HL-60/S4 (cell line): ENCODE measurements around the gene STARD8.
"Not testable (repeated sequence)": the region's sequence is repeated elsewhere in the genome, so short reads cannot be mapped to it uniquely, and the experiment has no call there.

Source experiments
- in situ Hi-C: fragments of 300-500 bp; cut with MboI; formaldehyde crosslinking; loops from 2 replicates; pipeline ENCODE4 v1.14.3; 2022; ENCODE audit warnings: low sequenced_read_pairs

Gene STARD8

DNA sequence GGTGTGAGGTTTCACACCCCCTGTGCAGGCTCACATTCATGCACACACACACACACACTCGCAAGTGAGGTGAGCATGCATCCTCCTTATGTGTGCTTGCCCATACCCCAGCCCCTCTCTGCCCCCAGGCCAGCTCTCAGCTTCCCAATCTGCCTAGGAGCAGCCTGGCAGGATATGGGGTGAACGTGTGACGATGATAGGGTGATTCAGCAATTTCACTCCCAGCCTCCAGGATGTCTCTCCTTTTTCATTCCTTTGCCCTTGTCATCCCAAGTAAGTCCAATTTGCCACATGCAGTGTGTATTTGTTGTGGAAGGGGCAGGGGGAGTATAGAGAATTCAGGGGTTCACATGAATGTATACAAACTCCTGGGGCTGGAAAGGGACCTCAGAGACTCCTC, 7.2 kb downstream of the STARD8 start:
- in situ Hi-C loops, result no loop called here

DNA sequence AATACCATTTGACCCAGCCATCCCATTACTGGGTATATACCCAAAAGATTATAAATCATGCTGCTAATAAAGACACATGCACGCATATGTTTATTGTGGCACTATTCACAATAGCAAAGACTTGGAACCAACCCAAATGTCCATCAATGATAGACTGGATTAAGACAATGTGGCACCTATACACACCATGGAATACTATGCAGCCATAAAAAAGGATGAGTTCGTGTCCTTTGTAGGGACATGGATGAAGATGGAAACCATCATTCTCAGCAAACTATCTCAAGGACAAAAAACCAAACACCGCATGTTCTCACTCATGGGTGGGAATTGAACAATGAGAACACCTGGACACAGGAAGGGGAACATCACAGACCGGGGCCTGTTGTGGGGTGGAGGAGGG, 9.0 kb downstream of the STARD8 start:
- in situ Hi-C loops, result not testable (repeated sequence)

DNA sequence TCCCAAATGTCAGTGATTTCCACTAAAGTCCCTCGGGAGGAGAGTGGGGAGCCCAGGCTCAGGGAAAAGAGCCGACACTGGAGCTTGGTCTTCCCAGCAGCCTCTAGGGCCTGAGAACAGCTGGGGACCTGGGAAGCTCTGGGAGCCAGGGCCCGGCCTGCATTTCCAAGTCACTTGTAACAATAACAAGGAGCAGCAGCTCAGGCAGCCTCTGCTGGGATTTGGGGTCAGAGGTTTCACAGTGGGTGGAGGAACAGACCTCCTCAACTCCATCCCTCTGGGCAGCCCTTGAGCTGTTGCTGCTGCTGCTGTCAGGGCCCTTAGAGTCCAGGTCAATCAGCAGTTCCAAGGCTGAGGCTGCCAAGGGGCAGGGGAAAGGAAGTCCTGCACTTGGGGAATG, 11.1 kb downstream of the STARD8 start:
- in situ Hi-C loops, result no loop called here

DNA sequence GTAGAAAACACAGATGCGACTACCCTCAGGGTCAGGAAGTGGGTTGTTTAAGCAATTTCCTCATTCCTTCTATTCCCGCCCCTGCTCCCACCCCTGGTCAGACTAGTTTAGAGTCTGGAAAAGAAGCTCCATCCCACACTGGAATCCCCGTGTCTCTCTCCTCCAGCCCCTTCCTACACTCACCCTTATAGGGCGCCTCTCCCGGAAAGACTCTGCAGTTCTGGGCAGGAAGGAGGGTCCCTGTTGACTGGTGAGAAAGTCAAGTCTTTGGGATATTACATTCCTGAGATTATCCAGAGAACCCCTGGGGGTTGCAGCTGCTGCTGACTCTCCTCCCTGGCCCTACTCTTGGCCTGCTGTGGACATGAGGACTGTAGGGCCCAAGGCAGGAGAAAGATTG, 11.9 kb downstream of the STARD8 start:
- in situ Hi-C loops, result no loop called here

DNA sequence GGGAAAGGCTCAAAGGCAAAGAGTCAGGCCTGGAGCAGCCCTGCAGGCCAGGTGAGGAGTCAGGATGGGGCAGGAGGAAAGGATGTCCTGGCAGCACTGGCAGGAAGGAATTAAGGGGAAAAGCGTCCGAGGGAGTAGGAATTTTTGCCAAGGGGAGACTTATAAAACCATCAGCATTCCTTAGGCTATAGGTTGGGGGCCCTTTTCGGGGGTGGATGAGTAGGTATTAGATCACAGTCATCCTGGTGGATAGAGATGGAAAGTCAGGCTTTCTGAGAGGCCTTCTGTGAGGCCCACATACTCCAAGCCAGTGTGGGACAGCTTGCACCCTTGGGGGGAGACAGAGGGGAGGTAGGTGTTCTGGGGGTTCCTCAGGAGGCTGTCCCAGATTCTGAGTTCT, 12.3 kb downstream of the STARD8 start:
- in situ Hi-C loops, result no loop called here

DNA sequence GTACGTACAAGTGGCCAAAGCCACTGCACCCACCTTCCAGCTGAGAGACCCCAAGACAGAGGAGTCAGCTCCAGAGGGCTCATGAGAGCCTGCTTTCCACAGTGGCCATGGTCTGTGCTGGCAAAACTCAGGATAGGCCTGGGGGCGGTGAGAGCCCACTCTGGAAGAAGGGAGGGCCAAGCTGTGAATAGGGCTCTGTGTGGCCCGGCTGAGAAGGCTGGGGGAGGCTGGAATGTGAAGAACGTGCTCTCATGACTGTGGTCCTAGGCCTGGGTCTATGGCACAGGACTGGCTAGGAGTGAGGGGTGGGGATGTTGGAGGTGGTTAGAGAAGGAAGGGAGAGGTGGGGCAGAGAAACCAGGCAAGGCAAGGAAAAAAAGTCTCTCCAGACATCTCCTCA, 13.3 kb downstream of the STARD8 start:
- in situ Hi-C loops, result no loop called here

DNA sequence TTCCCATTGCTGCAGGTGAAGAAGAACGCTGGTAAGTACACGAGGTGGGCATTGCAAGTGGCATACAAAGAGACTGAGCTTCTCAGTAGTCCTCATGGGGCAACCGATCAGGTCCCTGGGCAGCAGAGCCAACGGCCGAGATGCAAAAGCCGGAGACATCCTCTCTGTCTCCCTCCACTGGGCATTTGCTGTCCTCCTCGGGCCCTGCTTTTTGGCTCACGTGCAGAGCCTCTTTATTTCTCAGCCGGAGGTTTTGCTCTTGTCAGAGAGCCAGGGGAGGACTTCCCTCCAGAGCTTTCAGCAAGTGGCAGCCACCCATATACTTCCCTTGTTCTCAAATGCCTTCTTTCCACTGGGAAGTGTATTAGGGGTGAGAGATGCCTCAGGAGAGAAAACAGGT, 18.0 kb downstream of the STARD8 start:
- in situ Hi-C loops, result no loop called here

DNA sequence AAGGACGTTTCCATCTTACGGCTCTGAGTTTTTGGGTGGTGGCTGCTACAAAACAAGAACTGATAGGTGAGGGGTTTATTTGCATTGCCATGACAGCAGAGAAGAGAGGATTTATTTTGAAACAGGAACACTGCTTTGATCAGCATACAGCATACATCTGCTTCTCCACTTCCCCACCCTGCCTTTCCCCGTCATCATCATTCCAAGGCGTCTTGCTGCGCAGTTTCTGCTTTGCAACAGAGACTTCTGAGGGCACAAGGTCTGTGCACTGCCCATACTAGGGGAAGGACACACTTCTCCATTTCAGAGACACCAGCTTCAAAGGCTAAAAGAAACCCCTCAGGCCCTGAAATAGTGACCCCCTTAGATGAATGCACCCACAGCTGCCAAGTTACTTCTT, 19.1 kb downstream of the STARD8 start:
- in situ Hi-C loops, result no loop called here

DNA sequence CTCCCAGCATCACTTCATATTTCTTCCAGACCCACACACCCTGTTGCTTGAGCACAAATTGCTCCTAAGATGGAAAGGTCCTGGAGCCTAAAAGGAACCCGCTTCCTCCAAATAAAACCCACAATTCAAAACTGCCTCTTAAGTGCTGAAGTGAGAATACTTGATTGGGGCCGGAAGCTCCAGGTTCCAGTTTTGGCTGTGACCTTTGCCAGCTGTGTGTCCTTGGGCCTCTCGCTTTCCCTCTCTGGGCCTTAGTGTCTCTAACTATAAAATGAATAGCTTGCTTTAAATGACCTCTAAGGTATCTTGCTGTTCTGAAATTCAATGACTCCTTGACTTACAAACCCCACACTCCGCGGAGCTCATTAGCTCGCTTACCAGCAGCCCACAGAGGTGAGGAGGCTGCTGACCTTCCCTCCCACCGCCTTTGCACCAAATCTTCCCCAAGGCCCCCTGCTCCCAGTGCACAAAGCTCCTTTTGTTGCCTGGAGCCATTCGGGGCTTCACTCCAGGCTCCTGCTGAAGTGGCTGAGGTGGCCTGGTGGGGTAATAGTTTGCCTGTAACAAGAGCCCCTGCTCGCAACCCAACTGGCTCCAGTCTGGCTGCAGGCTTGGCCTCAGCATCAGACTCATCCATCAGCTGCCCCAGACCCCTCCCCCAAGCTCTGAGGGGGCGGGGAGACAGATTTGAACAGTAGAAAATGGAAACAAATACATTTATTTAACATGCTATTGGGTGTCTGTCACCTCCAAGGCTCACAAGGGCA, 21.8 kb downstream of the STARD8 start:
- in situ Hi-C loops, result no loop called here

DNA sequence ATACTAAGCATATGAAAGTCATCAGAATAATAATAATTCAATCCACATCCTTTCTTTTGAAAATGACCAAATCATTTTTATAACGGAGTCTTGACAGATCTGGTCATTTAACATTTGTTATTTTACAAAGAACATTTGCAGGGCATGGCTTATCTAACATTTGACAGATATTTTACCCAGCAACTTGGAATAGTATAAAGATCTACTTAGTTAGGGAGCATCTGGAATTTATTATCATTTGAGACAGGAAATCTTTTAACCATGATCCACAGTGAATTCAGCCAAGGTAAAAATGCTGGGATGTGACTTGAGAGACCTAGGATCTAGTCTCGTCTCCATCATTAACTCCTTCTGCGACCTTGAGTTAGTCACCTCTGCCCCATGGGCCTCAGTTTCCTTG, 22.4 kb downstream of the STARD8 start:
- in situ Hi-C loops, result no loop called here

DNA sequence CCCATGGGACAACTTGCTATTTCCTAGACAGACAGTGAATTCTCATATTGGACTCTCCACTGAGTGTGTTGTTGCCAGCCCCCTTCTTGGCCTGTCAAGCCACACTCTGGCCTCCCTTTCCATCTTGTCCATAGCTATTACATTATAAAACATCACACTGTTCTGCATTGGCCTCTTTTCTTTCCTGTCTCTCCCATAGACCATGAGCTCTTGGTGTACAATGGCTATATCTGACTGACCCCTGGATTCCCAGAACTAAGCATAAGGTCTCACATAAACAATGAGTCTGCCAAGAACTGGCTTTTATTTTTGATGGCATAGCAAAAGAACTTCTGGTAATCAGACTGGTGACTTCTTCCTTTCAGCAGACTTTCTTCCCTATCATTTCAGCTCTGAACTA, 23.8 kb downstream of the STARD8 start:
- in situ Hi-C loops, result no loop called here

DNA sequence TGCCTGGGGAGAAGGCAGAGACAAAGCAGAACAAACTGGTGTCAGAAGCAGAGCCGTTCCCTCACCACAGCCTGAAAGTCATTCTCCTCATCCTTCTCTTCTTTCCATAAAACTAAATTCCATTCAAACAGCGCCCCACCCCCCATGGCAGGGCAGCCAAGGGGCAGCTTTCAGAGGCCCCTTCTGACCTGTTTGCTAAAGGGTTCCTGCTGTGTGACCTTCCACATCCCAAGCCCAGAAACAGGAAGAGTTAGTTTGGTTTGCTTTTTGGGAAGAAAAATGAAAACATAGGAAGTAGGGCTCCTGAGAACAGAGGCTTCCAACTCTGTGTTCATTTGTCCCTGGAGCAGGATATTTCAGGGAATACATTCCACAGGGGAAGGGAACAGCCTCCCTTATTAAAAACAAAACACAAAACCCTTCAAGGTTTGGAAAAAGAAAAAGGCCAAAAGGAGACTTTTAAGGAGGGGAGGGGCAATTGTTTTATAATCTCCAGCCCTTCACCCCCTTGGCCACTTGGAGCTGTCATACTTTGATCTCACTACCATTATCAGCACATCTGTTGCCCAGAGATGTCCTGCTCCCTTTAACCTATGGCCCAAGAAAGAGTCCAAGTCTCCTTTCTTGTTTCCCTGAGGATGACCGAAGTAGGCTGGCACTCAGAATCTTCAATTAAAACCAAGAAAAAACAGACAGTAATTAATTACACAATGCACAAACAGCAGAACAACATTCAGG, 25.3 kb downstream of the STARD8 start:
- in situ Hi-C loops, result no loop called here

DNA sequence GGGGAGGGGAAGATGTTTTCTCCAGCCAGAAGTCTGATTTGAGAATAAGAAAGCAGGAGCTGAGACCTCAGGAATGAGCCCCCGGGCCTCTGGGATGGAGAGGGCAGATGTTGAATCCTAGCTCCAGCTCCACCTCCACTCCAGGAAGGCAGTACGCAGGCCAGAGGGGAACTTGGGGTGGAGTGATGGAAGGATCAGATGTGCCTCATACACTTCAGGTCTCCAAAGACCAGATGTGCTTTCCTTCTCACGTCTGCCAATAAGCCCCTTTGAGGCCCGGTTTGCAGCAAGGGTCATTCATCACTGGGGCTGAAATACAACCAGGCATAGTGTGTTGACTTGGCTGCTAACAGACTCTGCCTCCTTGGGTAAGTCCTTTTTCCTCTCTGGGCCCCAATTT, 28.1 kb downstream of the STARD8 start:
- in situ Hi-C loops, result no loop called here

DNA sequence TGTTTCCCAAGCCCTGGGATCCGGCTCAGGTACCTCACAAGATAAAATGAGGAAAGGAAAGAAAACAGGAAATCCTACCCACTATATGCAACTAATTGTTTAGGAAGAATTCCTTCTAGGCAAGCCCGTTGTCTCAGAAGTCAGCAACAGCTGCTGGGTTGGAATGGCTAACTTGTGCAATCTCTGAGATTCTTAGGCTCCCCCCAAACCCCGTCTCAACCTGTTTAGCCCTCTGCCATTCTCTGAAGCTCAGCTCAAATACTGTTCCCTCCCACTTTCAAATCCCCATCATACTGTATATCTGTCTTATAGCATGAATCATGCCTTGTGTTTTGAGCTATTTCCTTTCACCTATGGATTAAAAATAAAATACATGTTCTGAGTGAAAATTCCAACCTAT, 28.9 kb downstream of the STARD8 start:
- in situ Hi-C loops, result no loop called here

DNA sequence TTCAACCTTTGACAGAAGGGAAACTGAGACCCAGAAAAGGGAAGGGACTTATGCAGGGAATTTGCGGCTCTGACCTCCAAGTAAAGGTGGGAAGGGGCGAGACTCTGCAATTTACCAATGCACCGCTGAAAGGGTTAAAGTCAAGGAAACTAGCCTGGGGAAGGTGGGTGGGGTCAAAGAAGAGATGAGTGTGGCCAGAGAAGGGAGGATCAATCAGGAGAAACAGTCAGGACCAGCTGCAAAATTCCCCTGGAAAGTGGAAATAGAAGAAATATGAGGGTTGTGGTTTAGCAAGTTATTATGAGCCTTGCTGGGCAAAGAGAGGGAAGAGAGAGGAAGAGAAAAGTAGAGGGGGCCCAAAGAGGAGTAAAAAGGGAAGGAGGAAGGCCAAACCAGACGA, 30.5 kb downstream of the STARD8 start:
- in situ Hi-C loops, result no loop called here

DNA sequence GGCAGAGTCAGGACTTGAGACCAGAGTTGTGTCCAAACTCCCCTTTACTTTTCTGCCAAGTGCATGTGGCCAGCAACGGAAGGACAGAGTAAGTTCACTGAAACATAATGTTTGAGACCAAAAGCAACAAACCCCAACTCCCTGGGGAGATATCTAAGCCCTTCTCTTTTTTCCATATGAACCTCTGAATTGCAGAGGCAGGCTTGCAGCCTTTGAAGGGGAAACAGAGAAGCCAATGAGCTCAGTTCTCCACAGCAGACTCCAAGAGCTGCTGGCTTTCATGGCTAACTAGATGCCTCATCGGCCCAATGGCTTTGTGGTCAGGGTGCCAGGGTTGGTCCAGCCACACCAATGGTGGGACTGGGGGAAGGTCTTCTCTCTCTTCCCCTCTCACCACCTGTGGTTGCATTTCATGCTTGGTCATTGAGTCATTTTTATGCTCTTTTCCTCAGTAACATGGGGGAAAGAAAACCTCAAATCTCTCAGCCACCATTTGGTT, 34.0 kb downstream of the STARD8 start:
- in situ Hi-C loops, result no loop called here

DNA sequence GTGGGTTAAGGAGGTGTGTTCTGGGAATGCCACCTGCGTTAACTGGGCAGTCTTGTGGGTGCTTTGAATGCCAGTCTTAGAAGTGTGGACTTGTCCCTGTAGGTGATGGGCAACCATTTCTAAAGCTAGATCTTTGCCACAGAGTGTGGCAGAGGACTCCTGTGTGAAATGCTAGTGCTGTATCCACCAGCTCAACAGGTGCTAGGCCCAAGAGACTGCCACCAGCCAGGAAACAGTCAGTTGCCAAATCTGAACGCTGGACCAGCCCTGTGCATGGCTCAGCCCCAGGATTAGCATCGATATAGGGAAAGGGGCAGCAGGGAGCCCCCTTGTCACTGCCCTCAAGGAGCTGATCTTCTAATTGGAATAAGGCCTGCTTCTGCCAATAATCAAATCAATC, 35.3 kb downstream of the STARD8 start:
- in situ Hi-C loops, result no loop called here

DNA sequence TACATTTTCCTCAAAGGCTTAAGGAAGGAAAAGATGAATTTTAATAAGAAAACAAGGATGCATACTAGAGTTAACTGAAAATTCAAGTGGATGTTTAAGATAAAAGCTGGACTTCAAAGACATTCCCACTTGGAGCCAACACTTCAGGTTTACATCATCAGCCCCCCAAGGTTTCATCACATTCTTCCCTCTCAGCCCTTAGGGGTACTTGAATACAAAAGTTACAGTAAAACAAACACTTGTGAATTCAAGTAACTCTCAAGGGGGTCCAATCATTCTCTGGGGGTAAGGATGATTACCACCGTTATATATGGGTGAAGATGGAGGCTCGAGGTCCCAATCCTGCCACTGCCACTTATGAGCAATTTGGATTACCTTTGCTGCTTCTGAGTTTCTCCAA, 36.1 kb downstream of the STARD8 start:
- in situ Hi-C loops, result no loop called here

DNA sequence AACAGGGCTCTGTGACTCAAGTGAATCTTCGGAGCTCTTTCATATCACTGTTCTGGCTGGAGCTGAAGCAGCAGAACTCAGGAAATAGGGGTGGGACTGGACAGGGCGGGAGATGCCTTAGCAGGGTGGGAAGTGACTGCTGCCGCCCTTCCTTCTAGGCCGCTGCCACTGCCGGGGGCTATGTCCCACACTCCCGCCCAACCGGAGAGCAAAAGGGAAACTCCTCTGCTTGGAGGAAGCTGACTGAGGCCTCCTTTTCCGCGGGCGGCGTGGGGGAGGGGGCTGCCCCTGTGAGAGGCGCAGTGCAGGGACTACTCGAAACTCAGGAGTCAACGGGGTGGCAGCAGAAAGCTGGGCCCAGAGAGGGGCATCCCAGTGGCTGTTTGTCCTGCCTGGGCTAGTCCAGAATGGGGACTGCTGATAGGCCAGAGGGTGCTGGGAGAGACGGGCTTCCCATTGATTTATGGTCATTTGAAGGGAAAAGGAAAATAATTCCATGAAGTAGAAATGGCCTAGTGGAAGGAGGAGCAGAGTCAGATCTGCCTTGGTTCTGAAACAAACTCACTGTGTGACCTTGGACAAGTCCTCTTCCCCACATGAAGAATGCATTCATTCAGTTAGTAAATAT, 36.9 kb downstream of the STARD8 start:
- in situ Hi-C loops, result no loop called here

DNA sequence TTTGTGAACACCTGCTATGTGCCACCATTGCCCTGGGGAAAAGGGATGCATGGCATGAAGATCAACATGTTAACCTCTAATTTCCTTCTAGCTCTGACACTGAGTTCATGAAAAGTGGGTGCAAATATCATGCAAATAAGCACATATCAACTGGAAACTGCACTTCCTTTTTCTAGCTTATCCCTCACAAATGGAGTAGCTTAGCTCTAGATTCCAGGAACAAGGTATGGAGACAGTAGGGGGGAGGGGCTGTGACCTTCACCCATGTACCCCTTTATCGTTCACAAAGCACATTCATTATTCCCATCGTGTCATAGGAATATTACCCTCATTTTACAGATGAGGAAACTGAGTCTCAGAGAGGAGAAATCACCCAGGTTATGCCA, 37.4 kb downstream of the STARD8 start:
- in situ Hi-C loops, result no loop called here

DNA sequence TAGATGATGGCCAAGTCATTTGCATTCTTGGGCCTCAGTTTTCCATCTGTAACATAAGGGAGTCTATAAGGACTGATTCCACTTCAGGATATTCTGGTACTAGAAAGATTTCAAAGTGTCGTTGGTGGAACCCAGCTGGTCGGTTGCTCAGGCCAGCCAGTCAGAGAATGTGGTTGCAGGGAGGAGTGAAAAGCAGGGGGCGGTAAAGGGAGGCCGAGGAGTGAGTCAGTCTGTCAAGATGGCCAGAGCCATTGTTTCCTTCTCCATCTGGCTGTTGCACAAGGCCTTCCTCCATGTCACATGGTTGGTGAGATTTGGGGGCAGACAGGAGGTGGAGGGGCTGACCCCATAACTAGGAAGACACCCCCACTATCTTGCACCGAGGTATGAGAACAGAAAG, 38.2 kb downstream of the STARD8 start:
- in situ Hi-C loops, result no loop called here
